Astrocyte of the cerebellum (primary cell): ENCODE results near the gene WDR59.
"Not testable (repeated sequence)": the region's sequence is repeated elsewhere in the genome, so short reads cannot be mapped to it uniquely, and the experiment has no call there.

Source experiments
- DNase-seq: peaks from one replicate; pipeline ENCODE4 v3.0.0-alpha.2; 2011; ENCODE audit warnings: low read depth
- H3K4me3 ChIP-seq: 2 replicates; pipeline ENCODE4 v1.5.1; 2011; ENCODE audit warnings: mild to moderate bottlenecking, low read depth, low read length, moderate library complexity
- CTCF ChIP-seq: IDR thresholded peaks from 2 replicates; pipeline ENCODE4 v1.5.1; 2012; ENCODE audit warnings: low read length, low read depth, moderate library complexity, mild to moderate bottlenecking; ENCODE audit errors: missing control alignments
- in situ Hi-C: cut with HindIII; loops from 2 replicates; pipeline ENCODE4 v1.10.0; 2017; ENCODE audit warnings: low sequenced_read_pairs

WDR59 gene

GRCh38 chr16:75019007-75019406 lies 34.1 kb upstream of the WDR59 start:
- in situ Hi-C loops: no loop called here
- no peak for DNase-seq

GRCh38 chr16:75017670-75018525 lies 33.0 kb upstream of the WDR59 start:
- no peak overlapping the region for H3K4me3 ChIP-seq
- DNase-seq: no peak
- TF ChIP-seq CTCF: no peak
- in situ Hi-C loops: no loop called here

More at GRCh38 chr16:75019007-75019406, 34.1 kb upstream of the WDR59 start:
- no peak for TF ChIP-seq CTCF
- no peak overlapping the region for H3K4me3 ChIP-seq

GRCh38 chr16:75016451-75017081 lies 31.6 kb upstream of the WDR59 start:
- in situ Hi-C loops, DNase-seq, H3K4me3 ChIP-seq: not testable (repeated sequence)

- in situ Hi-C loops: no loop called here
- no peak overlapping the region for H3K4me3 ChIP-seq
- TF ChIP-seq CTCF: no peak
- no peak for DNase-seq
Measured at GRCh38 chr16:75014318-75014717, 29.4 kb upstream of the WDR59 start.

GRCh38 chr16:75013123-75013522 lies 28.2 kb upstream of the WDR59 start:
- DNase-seq, H3K4me3 ChIP-seq, in situ Hi-C loops: not testable (repeated sequence)

GRCh38 chr16:75012380-75013081 lies 27.6 kb upstream of the WDR59 start:
- no peak overlapping the region for H3K4me3 ChIP-seq
- DNase-seq: no peak
- TF ChIP-seq CTCF: no peak
- in situ Hi-C loops: no loop called here

- in situ Hi-C loops: no loop called here
- TF ChIP-seq CTCF: no peak
- H3K4me3 ChIP-seq: no peak overlapping the region
- peak; percentile 86 for DNase-seq
Measured at GRCh38 chr16:75011634-75012307, 26.8 kb upstream of the WDR59 start.
